H9 (cell line): Measurements from ENCODE around the gene C14orf132. TPM values are rescaled to one million over a fixed set of nuclear protein-coding genes. Genes with fewer than 3 reads are reported as not detected.

ENCODE experiments used
- DNase-seq: peaks from one replicate; pipeline ENCODE4 v3.0.0-alpha.2; 2017
- H2AFZ ChIP-seq: one replicate; pipeline ENCODE4 v1.6.1; 2013; ENCODE audit warnings: mild to moderate bottlenecking, low read length, control low read depth, moderate library complexity
- H2AK5ac ChIP-seq: 2 replicates; pipeline ENCODE4 v1.6.1; 2013; ENCODE audit warnings: low read length, control low read depth, mixed read lengths; ENCODE audit not compliant: insufficient read length
- H2BK120ac ChIP-seq: one replicate; pipeline ENCODE4 v1.6.1; 2013; ENCODE audit warnings: low read depth, mild to moderate bottlenecking, low read length, control low read depth, inconsistent platforms; ENCODE audit not compliant: poor library complexity, severe bottlenecking
- H2BK12ac ChIP-seq: 2 replicates; pipeline ENCODE4 v1.6.1; 2013; ENCODE audit warnings: low read length, control low read depth, mixed read lengths, low read depth; ENCODE audit not compliant: insufficient read length
- H2BK15ac ChIP-seq: 2 replicates; pipeline ENCODE4 v1.6.1; 2013; ENCODE audit warnings: low read depth, low read length, control low read depth
- H2BK20ac ChIP-seq: one replicate; pipeline ENCODE4 v1.6.1; 2013; ENCODE audit warnings: low read depth, mild to moderate bottlenecking, low read length, control low read depth, inconsistent platforms; ENCODE audit not compliant: poor library complexity, severe bottlenecking
- H2BK5ac ChIP-seq: 2 replicates; pipeline ENCODE4 v1.6.1; 2013; ENCODE audit warnings: low read length, control low read depth, mixed read lengths; ENCODE audit not compliant: insufficient read length
- H3K14ac ChIP-seq: 2 replicates; pipeline ENCODE4 v1.6.1; 2013; ENCODE audit warnings: low read length, control low read depth; ENCODE audit not compliant: insufficient read depth
- H3K18ac ChIP-seq: 2 replicates; pipeline ENCODE4 v1.6.1; 2013; ENCODE audit warnings: low read depth, mild to moderate bottlenecking, mixed read lengths, low read length, control low read depth; ENCODE audit not compliant: insufficient read length
- H3K23ac ChIP-seq: 2 replicates; pipeline ENCODE4 v1.6.1; 2013; ENCODE audit warnings: low read length, control low read depth, mixed read lengths, low read depth; ENCODE audit not compliant: insufficient read length
- H3K23me2 ChIP-seq: 2 replicates; pipeline ENCODE4 v1.6.1; 2013; ENCODE audit warnings: low read depth, mild to moderate bottlenecking, mixed read lengths, low read length, control low read depth; ENCODE audit not compliant: insufficient read length, poor library complexity, severe bottlenecking
- H3K27ac ChIP-seq: 2 replicates; pipeline ENCODE4 v1.5.1; 2013; ENCODE audit warnings: low read length, control low read depth, mixed read lengths, low read depth; ENCODE audit not compliant: insufficient read length
- H3K27me3 ChIP-seq: 2 replicates; pipeline ENCODE4 v1.6.1; 2013; ENCODE audit warnings: low read length, control low read depth, inconsistent platforms; ENCODE audit not compliant: insufficient read depth
- H3K4ac ChIP-seq: 2 replicates; pipeline ENCODE4 v1.6.1; 2013; ENCODE audit warnings: low read depth, mild to moderate bottlenecking, control low read depth, inconsistent platforms, low read length, moderate library complexity
- H3K4me1 ChIP-seq: 2 replicates; pipeline ENCODE4 v1.6.1; 2013; ENCODE audit warnings: low read length, control low read depth, inconsistent platforms; ENCODE audit not compliant: insufficient read depth
- H3K4me2 ChIP-seq: 2 replicates; pipeline ENCODE4 v1.6.1; 2013; ENCODE audit warnings: low read length, control low read depth, mixed read lengths; ENCODE audit not compliant: insufficient read length, insufficient read depth
- H3K56ac ChIP-seq: 2 replicates; pipeline ENCODE4 v1.6.1; 2013; ENCODE audit warnings: low read depth, mild to moderate bottlenecking, mixed read lengths, low read length, control low read depth; ENCODE audit not compliant: insufficient read length
- H3K79me1 ChIP-seq: 2 replicates; pipeline ENCODE4 v1.6.1; 2013; ENCODE audit warnings: low read depth, mild to moderate bottlenecking, moderate library complexity, low read length, control low read depth, inconsistent platforms; ENCODE audit not compliant: insufficient read depth, poor library complexity, severe bottlenecking
- H3K79me2 ChIP-seq: 2 replicates; pipeline ENCODE4 v1.6.1; 2013; ENCODE audit warnings: low read length, control low read depth, inconsistent platforms; ENCODE audit not compliant: insufficient read depth
- H3K9ac ChIP-seq: 2 replicates; pipeline ENCODE4 v1.6.1; 2013; ENCODE audit warnings: low read length, control low read depth, mixed read lengths; ENCODE audit not compliant: insufficient read length; ENCODE audit errors: extremely low read depth
- H3K9me3 ChIP-seq: one replicate; pipeline ENCODE4 v1.6.1; 2013; ENCODE audit warnings: low read depth, low read length, inconsistent platforms; ENCODE audit not compliant: control insufficient read depth
- H3T11ph ChIP-seq: one replicate; pipeline ENCODE4 v1.6.1; 2013; ENCODE audit warnings: mild to moderate bottlenecking, low read length, control low read depth, inconsistent platforms
- H4K20me1 ChIP-seq: one replicate; pipeline ENCODE4 v1.6.1; 2013; ENCODE audit not compliant: control insufficient read depth, insufficient read length, insufficient read depth
- H4K5ac ChIP-seq: 2 replicates; pipeline ENCODE4 v1.6.1; 2013; ENCODE audit warnings: low read depth, mild to moderate bottlenecking, mixed read lengths, low read length, control low read depth; ENCODE audit not compliant: insufficient read length
- H4K8ac ChIP-seq: replicated peaks from 2 replicates; pipeline ENCODE4 v1.6.1; 2013; ENCODE audit warnings: low read length, control low read depth, mixed read lengths, low read depth; ENCODE audit not compliant: insufficient read length
- H4K91ac ChIP-seq: 2 replicates; pipeline ENCODE4 v1.6.1; 2013; ENCODE audit warnings: low read depth, mild to moderate bottlenecking, moderate library complexity, mixed read lengths, low read length, control low read depth; ENCODE audit not compliant: insufficient read length
- H3K27ac Mint-ChIP-seq, 3 experiments: 2 replicates in 2 of 3; 3 replicates in 1 of 3; pipeline ENCODE4 v1.8.0; 2020 to 2021; ENCODE audit warnings: mixed read lengths in 3 of 3, mild to moderate bottlenecking in 1 of 3, moderate library complexity in 1 of 3
- H3K27me3 Mint-ChIP-seq: 2 replicates; pipeline ENCODE4 v1.8.0; 2021; ENCODE audit warnings: low read depth, mild to moderate bottlenecking, moderate library complexity, mixed read lengths
- H3K36me3 Mint-ChIP-seq, 3 experiments: 2 replicates in 2 of 3; 3 replicates in 1 of 3; pipeline ENCODE4 v1.8.0; 2020 to 2021; ENCODE audit warnings: low read depth in 3 of 3, mixed read lengths in 3 of 3; ENCODE audit not compliant: insufficient read depth in 1 of 3
- H3K4me1 Mint-ChIP-seq, 2 experiments: 2 replicates each; pipeline ENCODE4 v1.8.0; 2020; ENCODE audit warnings: mixed read lengths in 2 of 2
- H3K4me3 Mint-ChIP-seq, 2 experiments: 2 replicates in 1 of 2; 3 replicates in 1 of 2; pipeline ENCODE4 v1.8.0; 2020 to 2021; ENCODE audit warnings: mild to moderate bottlenecking in 2 of 2, mixed read lengths in 2 of 2, moderate library complexity in 1 of 2
- H3K9me3 Mint-ChIP-seq, 2 experiments: 2 replicates in 1 of 2; 3 replicates in 1 of 2; pipeline ENCODE4 v1.8.0; 2020; ENCODE audit warnings: mild to moderate bottlenecking in 2 of 2, mixed read lengths in 2 of 2, moderate library complexity in 1 of 2
- WGBS: extraction: QIAGEN DNeasy Blood & Tissue Kit; methylation state at CpG from one replicate; pipeline ENCODE4 v1.1.7; 2013; ENCODE audit warnings: missing lambda C conversion rate, low lambda C conversion rate, mixed read lengths; ENCODE audit not compliant: insufficient read length; ENCODE audit errors: extremely low coverage; 5-methylcytosine and 5-hydroxymethylcytosine counted together
- total RNA-seq: library from RNA; stranded (reverse); gene quantifications from 2 replicates; pipeline ENCODE4 v1.2.1, GENCODE V29; 2021
- TF ChIP-seq, protein P1 (sequence below): fragments of 200-600 bp; sonication (generic); conservative IDR thresholded peaks from 3 replicates; pipeline ENCODE4 v1.8.0; 2021; ENCODE audit warnings: antibody characterized with exemption, mild to moderate bottlenecking

The C14orf132 gene
- total RNA-seq, 1 experiment from 2014 or later = 5.7 TPM

DNA sequence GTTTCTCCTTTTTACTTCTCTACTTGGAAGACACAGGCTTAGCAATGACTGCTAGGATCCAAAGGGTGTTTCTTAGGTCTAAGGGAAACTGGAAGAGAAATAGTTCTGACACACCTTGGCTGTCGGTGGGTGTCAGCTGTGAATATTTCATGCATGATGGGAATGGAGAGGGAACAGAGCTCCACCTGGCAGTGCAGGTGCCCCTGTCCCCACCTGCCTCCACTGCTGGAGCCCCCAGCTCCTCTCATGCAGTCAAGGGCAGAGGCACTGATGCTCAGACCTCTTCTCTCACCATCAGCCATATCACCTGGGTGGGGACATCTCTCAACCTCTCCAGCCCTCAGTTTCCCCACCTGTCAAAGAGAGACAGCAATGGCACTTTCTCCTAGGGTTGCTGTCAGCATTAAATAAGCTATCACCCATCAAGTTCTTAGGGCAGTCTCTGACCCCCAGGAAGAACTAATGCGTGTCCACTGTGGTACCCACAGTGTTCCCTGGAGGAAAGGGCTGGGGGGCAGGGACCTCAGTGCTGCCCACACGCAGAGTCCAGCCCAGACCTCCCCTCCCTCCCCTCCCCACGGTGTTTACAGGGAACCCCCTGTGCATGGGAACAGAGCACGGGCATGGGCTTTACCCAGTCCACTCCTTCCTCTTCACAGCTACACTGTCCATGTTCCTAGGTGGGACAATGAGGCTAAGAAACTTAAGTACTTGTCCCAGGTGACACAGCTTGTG lies 69.1 kb downstream of the C14orf132 start:
- no peaks in the 10 kb centered on the region for H3K27me3 ChIP-seq
- H4K20me1 ChIP-seq = no peaks in the 10 kb centered on the region
- H4K91ac ChIP-seq = no peak overlapping the region
- peaks cover 20% of the 10 kb centered on the region in 2 experiments for H3K9me3 Mint-ChIP-seq
- H3K9me3 ChIP-seq = no peaks in the 10 kb centered on the region
- no peak overlapping the region for H2BK12ac ChIP-seq
- H3K27ac Mint-ChIP-seq = no peak overlapping the region
- no peak overlapping the region for H3K4me2 ChIP-seq
- peaks cover 3 to 10% (median 4%) of the 10 kb centered on the region in 3 experiments; a peak in 4 of 7 replicates for H3K36me3 Mint-ChIP-seq
- no peak overlapping the region for H4K8ac ChIP-seq
- H3T11ph ChIP-seq = no peak overlapping the region
- peaks cover 23% of the 10 kb centered on the region for H3K27me3 Mint-ChIP-seq
- no peak overlapping the region for H2AFZ ChIP-seq
- no peak overlapping the region for H2BK5ac ChIP-seq
- H3K4ac ChIP-seq = no peak overlapping the region
- H3K23me2 ChIP-seq = no peaks in the 10 kb centered on the region
- no peak overlapping the region for H3K56ac ChIP-seq
- H3K79me2 ChIP-seq = no peaks in the 10 kb centered on the region
- H3K79me1 ChIP-seq = no peaks in the 10 kb centered on the region
- H3K23ac ChIP-seq = no peak overlapping the region
- peaks cover 3 to 5% of the 10 kb centered on the region in 2 experiments; a peak in 3 of 4 replicates for H3K4me1 Mint-ChIP-seq
- TF ChIP-seq, protein P1, sequence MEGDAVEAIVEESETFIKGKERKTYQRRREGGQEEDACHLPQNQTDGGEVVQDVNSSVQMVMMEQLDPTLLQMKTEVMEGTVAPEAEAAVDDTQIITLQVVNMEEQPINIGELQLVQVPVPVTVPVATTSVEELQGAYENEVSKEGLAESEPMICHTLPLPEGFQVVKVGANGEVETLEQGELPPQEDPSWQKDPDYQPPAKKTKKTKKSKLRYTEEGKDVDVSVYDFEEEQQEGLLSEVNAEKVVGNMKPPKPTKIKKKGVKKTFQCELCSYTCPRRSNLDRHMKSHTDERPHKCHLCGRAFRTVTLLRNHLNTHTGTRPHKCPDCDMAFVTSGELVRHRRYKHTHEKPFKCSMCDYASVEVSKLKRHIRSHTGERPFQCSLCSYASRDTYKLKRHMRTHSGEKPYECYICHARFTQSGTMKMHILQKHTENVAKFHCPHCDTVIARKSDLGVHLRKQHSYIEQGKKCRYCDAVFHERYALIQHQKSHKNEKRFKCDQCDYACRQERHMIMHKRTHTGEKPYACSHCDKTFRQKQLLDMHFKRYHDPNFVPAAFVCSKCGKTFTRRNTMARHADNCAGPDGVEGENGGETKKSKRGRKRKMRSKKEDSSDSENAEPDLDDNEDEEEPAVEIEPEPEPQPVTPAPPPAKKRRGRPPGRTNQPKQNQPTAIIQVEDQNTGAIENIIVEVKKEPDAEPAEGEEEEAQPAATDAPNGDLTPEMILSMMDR = no peak
- H2AK5ac ChIP-seq = no peak overlapping the region
- no peak overlapping the region for H3K27ac ChIP-seq
- no peak overlapping the region for H3K4me3 Mint-ChIP-seq
- H2BK20ac ChIP-seq = no peak overlapping the region
- H2BK120ac ChIP-seq = no peak overlapping the region
- H3K9ac ChIP-seq = no peak overlapping the region
- no CpG with 5 or more reads among the region's 5 CpGs for WGBS
- H3K14ac ChIP-seq = no peak overlapping the region
- H3K18ac ChIP-seq = no peak overlapping the region
- no peak overlapping the region for H4K5ac ChIP-seq
- no peaks in the 10 kb centered on the region for H3K4me1 ChIP-seq
- DNase-seq = no peak
- H2BK15ac ChIP-seq = no peak overlapping the region
